OCI-M2 (cell line): ENCODE results near the gene DLGAP5.

Experiments used
- DNase-seq: peaks from one replicate; lab custom pipeline; 2025; ENCODE audit not compliant: unreplicated experiment; lab: John Stamatoyannopoulos, UW

Gene DLGAP5

GRCh38 chr14:55130196-55130550 is 61.2 kb downstream of the DLGAP5 start:
- DNase-seq, result no peak

- DNase-seq, result no peak
These were observed 61.8 kb downstream of the DLGAP5 start for GRCh38 chr14:55129428-55130195.

- DNase-seq, result no peak
These were observed 62.3 kb downstream of the DLGAP5 start, which contains the start of gene LGALS3 for GRCh38 chr14:55129086-55129427. Gene LGALS3, plus strand, starts transcription at chr14:55129252. Its CDS starts 8,122 bp downstream, at chr14:55137374.

- no peak for DNase-seq
These were observed 62.8 kb downstream of the DLGAP5 start for GRCh38 chr14:55128386-55129085.

GRCh38 chr14:55127460-55127951 is 63.9 kb downstream of the DLGAP5 start:
- no peak for DNase-seq

- no peak for DNase-seq
These were observed 64.4 kb downstream of the DLGAP5 start for GRCh38 chr14:55126932-55127459.

- no peak for DNase-seq
These were observed 65.4 kb downstream of the DLGAP5 start for GRCh38 chr14:55126034-55126433.

- DNase-seq, result no peak
These were observed 66.0 kb downstream of the DLGAP5 start for GRCh38 chr14:55125403-55125802.

- no peak for DNase-seq
These were observed 66.5 kb downstream of the DLGAP5 start for GRCh38 chr14:55124774-55125386.

GRCh38 chr14:55123852-55124639 is 67.3 kb downstream of the DLGAP5 start:
- DNase-seq, result no peak

GRCh38 chr14:55123101-55123500 is 68.3 kb downstream of the DLGAP5 start:
- DNase-seq, result no peak

GRCh38 chr14:55122440-55122986 is 68.9 kb downstream of the DLGAP5 start:
- DNase-seq, result no peak

- DNase-seq, result no peak
These were observed 69.6 kb downstream of the DLGAP5 start for GRCh38 chr14:55121628-55122439.

GRCh38 chr14:55120571-55121495 is 70.6 kb downstream of the DLGAP5 start:
- DNase-seq, result no peak

GRCh38 chr14:55118761-55119160 is 72.6 kb downstream of the DLGAP5 start:
- no peak for DNase-seq

- DNase-seq, result no peak
These were observed 73.5 kb downstream of the DLGAP5 start for GRCh38 chr14:55117803-55118441.

- DNase-seq, result no peak
These were observed 74.9 kb downstream of the DLGAP5 start for GRCh38 chr14:55116246-55117030.
